ENCODE results near the gene SLF2. TPM values are rescaled to one million over a fixed set of nuclear protein-coding genes. Genes with fewer than 3 reads are reported as not detected.

The SLF2 gene
- total and polyA plus RNA-seq, 2 of the 13 experiments (the other 11 are each of a cell fraction or from before 2014, with no cell fraction given), result 12.2 to 48.1 TPM

- no peak for TF ChIP-seq CENPBD1 (CRISPR knock-in tag; IDR thresholded peaks at IDR 0.05; ENCODE audit: borderline replicate concordance, low read depth)
- TF ChIP-seq ZBTB7A (CRISPR knock-in tag; IDR thresholded peaks at IDR 0.05), result peak; percentile 52; the same call in 1 of the 2 replicates
- TF ChIP-seq, protein P1, sequence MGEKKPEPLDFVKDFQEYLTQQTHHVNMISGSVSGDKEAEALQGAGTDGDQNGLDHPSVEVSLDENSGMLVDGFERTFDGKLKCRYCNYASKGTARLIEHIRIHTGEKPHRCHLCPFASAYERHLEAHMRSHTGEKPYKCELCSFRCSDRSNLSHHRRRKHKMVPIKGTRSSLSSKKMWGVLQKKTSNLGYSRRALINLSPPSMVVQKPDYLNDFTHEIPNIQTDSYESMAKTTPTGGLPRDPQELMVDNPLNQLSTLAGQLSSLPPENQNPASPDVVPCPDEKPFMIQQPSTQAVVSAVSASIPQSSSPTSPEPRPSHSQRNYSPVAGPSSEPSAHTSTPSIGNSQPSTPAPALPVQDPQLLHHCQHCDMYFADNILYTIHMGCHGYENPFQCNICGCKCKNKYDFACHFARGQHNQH (CRISPR knock-in tag; IDR thresholded peaks at IDR 0.05), result peak; percentile 50
- TF ChIP-seq KMT2B (CRISPR knock-in tag; IDR thresholded peaks at IDR 0.05), result peak; percentile 65
- TF ChIP-seq, protein P2, sequence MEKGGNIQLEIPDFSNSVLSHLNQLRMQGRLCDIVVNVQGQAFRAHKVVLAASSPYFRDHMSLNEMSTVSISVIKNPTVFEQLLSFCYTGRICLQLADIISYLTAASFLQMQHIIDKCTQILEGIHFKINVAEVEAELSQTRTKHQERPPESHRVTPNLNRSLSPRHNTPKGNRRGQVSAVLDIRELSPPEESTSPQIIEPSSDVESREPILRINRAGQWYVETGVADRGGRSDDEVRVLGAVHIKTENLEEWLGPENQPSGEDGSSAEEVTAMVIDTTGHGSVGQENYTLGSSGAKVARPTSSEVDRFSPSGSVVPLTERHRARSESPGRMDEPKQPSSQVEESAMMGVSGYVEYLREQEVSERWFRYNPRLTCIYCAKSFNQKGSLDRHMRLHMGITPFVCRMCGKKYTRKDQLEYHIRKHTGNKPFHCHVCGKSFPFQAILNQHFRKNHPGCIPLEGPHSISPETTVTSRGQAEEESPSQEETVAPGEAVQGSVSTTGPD (CRISPR knock-in tag; IDR thresholded peaks at IDR 0.05), result no peak
- TF ChIP-seq ZFAT (CRISPR knock-in tag; conservative IDR thresholded peaks at IDR 0.05), result no peak
- no peak; the same call in 1 of the 2 replicates for TF ChIP-seq ZKSCAN5 (CRISPR knock-in tag; IDR thresholded peaks at IDR 0.05)
- no peak for TF ChIP-seq TERF1 (CRISPR knock-in tag; IDR thresholded peaks at IDR 0.05)
- TF ChIP-seq ZNF256 (CRISPR knock-in tag; conservative IDR thresholded peaks at IDR 0.05), result peak; percentile 21
- 0 out of 2 replicates have a peak, but pooled peaks have one; percentile 80 for TF ChIP-seq ZNF180 (CRISPR knock-in tag; IDR thresholded peaks at IDR 0.05; ENCODE audit: borderline replicate concordance, low read depth)
- TF ChIP-seq, protein P3, sequence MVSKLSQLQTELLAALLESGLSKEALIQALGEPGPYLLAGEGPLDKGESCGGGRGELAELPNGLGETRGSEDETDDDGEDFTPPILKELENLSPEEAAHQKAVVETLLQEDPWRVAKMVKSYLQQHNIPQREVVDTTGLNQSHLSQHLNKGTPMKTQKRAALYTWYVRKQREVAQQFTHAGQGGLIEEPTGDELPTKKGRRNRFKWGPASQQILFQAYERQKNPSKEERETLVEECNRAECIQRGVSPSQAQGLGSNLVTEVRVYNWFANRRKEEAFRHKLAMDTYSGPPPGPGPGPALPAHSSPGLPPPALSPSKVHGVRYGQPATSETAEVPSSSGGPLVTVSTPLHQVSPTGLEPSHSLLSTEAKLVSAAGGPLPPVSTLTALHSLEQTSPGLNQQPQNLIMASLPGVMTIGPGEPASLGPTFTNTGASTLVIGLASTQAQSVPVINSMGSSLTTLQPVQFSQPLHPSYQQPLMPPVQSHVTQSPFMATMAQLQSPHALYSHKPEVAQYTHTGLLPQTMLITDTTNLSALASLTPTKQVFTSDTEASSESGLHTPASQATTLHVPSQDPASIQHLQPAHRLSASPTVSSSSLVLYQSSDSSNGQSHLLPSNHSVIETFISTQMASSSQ (IDR thresholded peaks at IDR 0.05; ENCODE audit: low read depth), result no peak
- TF ChIP-seq, protein P3 (CRISPR knock-in tag; IDR thresholded peaks at IDR 0.05; ENCODE audit: borderline replicate concordance), result peak; percentile 26; the same call in 1 of the 2 replicates
- TF ChIP-seq ZNF800 (CRISPR knock-in tag; IDR thresholded peaks at IDR 0.05), result peak; percentile 85
- TF ChIP-seq ZNF816 (CRISPR knock-in tag; IDR thresholded peaks at IDR 0.05; ENCODE audit: borderline replicate concordance), result peak; percentile 45
- TF ChIP-seq TOPORS (CRISPR knock-in tag; IDR thresholded peaks at IDR 0.05), result peak; percentile 82; the same call in 1 of the 2 replicates
- TF ChIP-seq ELF3 (CRISPR knock-in tag; IDR thresholded peaks at IDR 0.05), result peak; percentile 75
- no peak for TF ChIP-seq ELF4 (CRISPR knock-in tag; IDR thresholded peaks at IDR 0.05; ENCODE audit: borderline replicate concordance)
Measured at GRCh38 chr10:100912605-100913469, at the start of gene SLF2 (continued).

Data from HepG2 (cell line).